B cell (primary cell): ENCODE results near the gene PDZD2. TPM values are rescaled to one million over a fixed set of nuclear protein-coding genes. Genes with fewer than 3 reads are reported as not detected.

ENCODE experiments used
- ATAC-seq: fragments of 200-7000 bp; cut with Tn5 transposase; one replicate; pipeline ENCODE4 v1.10.0; 2021; ENCODE audit warnings: low read depth, mild to moderate bottlenecking, moderate number of reproducible peaks, moderate library complexity
- CTCF ChIA-PET: fragments of 350-600 bp; sonication (Branson Sonifier 250); formaldehyde crosslinking; loops from one replicate; lab custom pipeline; 2021; ENCODE audit warnings: antibody characterized with exemption, inconsistent platforms; lab: Charles Lee
- POLR2A ChIA-PET: fragments of 350-600 bp; sonication (Branson Sonifier 250); formaldehyde crosslinking; loops from one replicate; lab custom pipeline; 2021; ENCODE audit warnings: antibody characterized with exemption; lab: Charles Lee
- DNase-seq: peaks from one replicate; pipeline ENCODE4 v3.0.0; 2013
- H2AFZ ChIP-seq: 2 replicates; pipeline ENCODE4 v1.6.1; 2012; ENCODE audit warnings: mild to moderate bottlenecking, low read depth, low read length; ENCODE audit not compliant: insufficient read depth, poor library complexity, severe bottlenecking
- H3K27ac ChIP-seq, 2 donors: 1 replicate in 1 of 2; 2 replicates in 1 of 2; pipeline ENCODE4 v1.5.1; 2012 to 2013; ENCODE audit warnings: low read length in 2 of 2, mild to moderate bottlenecking in 2 of 2, moderate library complexity in 1 of 2
- H3K27me3 ChIP-seq, 4 experiments: fragments of 200-600 bp in 1 of 4; sonication (generic) in 1 of 4; replicated peaks in 1 of 4; 1 replicate in 2 of 4; 2 replicates in 2 of 4; pipeline versions ENCODE4 v1.6.1 to v1.7.0; 2013 to 2016; ENCODE audit warnings: low read length in 3 of 4, mild to moderate bottlenecking in 2 of 4, mixed read lengths in 1 of 4, moderate library complexity in 1 of 4; ENCODE audit not compliant: insufficient read depth in 4 of 4, control insufficient read depth in 3 of 4; ENCODE audit errors: control extremely low read depth in 1 of 4
- H3K36me3 ChIP-seq, 2 experiments: replicated peaks in 1 of 2; 1 replicate in 1 of 2; 2 replicates in 1 of 2; pipeline versions ENCODE4 v1.6.1 to v1.7.1; 2013; ENCODE audit warnings: low read length in 1 of 2; ENCODE audit not compliant: insufficient read depth in 2 of 2, control insufficient read depth in 1 of 2; ENCODE audit errors: control extremely low read depth in 1 of 2, extremely low read depth in 1 of 2
- H3K4me1 ChIP-seq, 2 donors: fragments of 200-600 bp in 1 of 2; sonication (generic) in 1 of 2; 1 replicate in 1 of 2; 2 replicates in 1 of 2; pipeline versions ENCODE4 v1.5.1 to v1.6.1; 2013 to 2017; ENCODE audit warnings: low read length in 2 of 2; ENCODE audit not compliant: control insufficient read depth in 2 of 2, insufficient read depth in 2 of 2
- H3K4me2 ChIP-seq: replicated peaks from 2 replicates; pipeline ENCODE3; 2012; ENCODE audit warnings: mild to moderate bottlenecking, low read depth, low read length; ENCODE audit not compliant: poor library complexity, severe bottlenecking
- H3K4me3 ChIP-seq, 5 experiments: fragments of 200-600 bp in 1 of 5; sonication (generic) in 1 of 5; 1 replicate in 3 of 5; 2 replicates in 2 of 5; pipeline versions ENCODE4 v1.5.1 to v1.7.0; 2011 to 2016; ENCODE audit warnings: low read length in 4 of 5, mild to moderate bottlenecking in 4 of 5, low read depth in 2 of 5, control low read depth in 1 of 5, moderate library complexity in 1 of 5; ENCODE audit not compliant: insufficient read depth in 1 of 5; ENCODE audit errors: control extremely low read depth in 1 of 5, extremely low read depth in 1 of 5
- H3K79me2 ChIP-seq: fragments of 200-600 bp; sonication (generic); one replicate; pipeline ENCODE4 v1.6.0; 2016; ENCODE audit warnings: low read length; ENCODE audit not compliant: control insufficient read depth, insufficient read depth
- H3K9ac ChIP-seq: fragments of 200-600 bp; sonication (generic); 2 replicates; pipeline ENCODE4 v1.6.1; 2017; ENCODE audit warnings: mild to moderate bottlenecking, low read length, moderate library complexity
- H3K9me3 ChIP-seq, 3 donors: one replicate each; pipeline versions ENCODE4 v1.6.1 to v1.7.1; 2013; ENCODE audit warnings: low read length in 2 of 3; ENCODE audit not compliant: control insufficient read depth in 2 of 3, insufficient read depth in 1 of 3; ENCODE audit errors: control extremely low read depth in 1 of 3
- H4K20me1 ChIP-seq: 2 replicates; pipeline ENCODE4 v1.6.0; 2012; ENCODE audit warnings: mild to moderate bottlenecking, low read length; ENCODE audit not compliant: insufficient read depth, control insufficient read depth, poor library complexity, severe bottlenecking
- H3K27ac Mint-ChIP-seq: one replicate; pipeline ENCODE4 v1.8.0; 2021; ENCODE audit warnings: mixed read lengths
- H3K27me3 Mint-ChIP-seq: one replicate; pipeline ENCODE4 v1.8.0; 2021; ENCODE audit warnings: mixed read lengths
- H3K4me1 Mint-ChIP-seq: one replicate; pipeline ENCODE4 v1.8.0; 2021; ENCODE audit warnings: mixed read lengths
- H3K4me3 Mint-ChIP-seq: one replicate; pipeline ENCODE4 v1.8.0; 2021; ENCODE audit warnings: mixed read lengths
- H3K9me3 Mint-ChIP-seq: one replicate; pipeline ENCODE4 v1.8.0; 2022; ENCODE audit warnings: mixed read lengths; ENCODE audit not compliant: insufficient read depth
- EZH2 ChIP-seq: IDR thresholded peaks from 2 replicates; pipeline ENCODE4 v1.6.1; 2012; ENCODE audit warnings: borderline replicate concordance, low read depth, mild to moderate bottlenecking, moderate library complexity, low read length; ENCODE audit not compliant: insufficient read depth, poor library complexity, severe bottlenecking
- WGBS: methylation state at CpG from one replicate; pipeline ENCODE4 v1.1.5; 2013; ENCODE audit warnings: missing lambda C conversion rate; ENCODE audit not compliant: insufficient coverage; 5-methylcytosine and 5-hydroxymethylcytosine counted together
- intact Hi-C: fragments of 100-400 bp; cut with micrococcal nuclease; formaldehyde crosslinking; loops from one replicate; pipeline ENCODE4 v1.10.0; 2022
- polyA plus RNA-seq: library from polyadenylated mRNA; depleted of rRNA; stranded (reverse); fragments of >200 nt; gene quantifications from 2 replicates; pipeline ENCODE4 v1.2.3, GENCODE V29; 2012
- total RNA-seq, 2 donors: library from RNA; stranded (reverse); fragments of 120-200 nt in 1 of 2; gene quantifications; 1 replicate in 1 of 2; 2 replicates in 1 of 2; pipeline versions ENCODE4 v1.2.3 to v1.2.4, GENCODE V29; 2013 to 2022
- TF ChIP-seq, protein P1 (sequence below): fragments of 200-600 bp; IDR thresholded peaks from one replicate; pipeline ENCODE4 v1.8.0; 2022; ENCODE audit warnings: antibody characterized with exemption, mild to moderate bottlenecking

PDZD2 gene
- total and polyA plus RNA-seq, 2 donors (not counting 1 experiment from before 2014, with no cell fraction given): not detected

DNA sequence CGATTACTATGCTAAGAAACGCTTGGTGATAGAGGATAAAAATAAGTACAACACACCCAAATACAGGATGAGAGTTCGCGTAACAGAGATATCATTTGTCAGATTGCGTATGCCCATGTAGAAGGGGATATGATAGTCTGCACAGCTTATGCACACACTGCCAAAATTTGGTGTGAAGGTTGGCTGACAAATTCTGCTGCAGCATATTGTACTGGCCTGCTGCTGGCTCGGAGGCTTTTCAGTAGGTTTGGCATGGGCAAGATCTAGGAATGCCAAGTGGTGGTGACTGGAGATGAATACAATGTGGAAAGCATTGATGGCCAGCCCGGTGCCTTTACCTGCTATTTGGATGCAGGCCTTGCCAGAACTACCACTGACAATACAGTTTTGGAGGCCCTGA lies 208.4 kb downstream of the PDZD2 start:
- ChIA-PET CTCF (no interaction called here), POLR2A (no interaction called here)
- H3K36me3 ChIP-seq: no peaks in the 10 kb centered on the region
- H3K9me3 Mint-ChIP-seq: no peaks in the 10 kb centered on the region
- H3K27me3 Mint-ChIP-seq: peaks cover 5% of the 10 kb centered on the region
- no peak overlapping the region for H3K9ac ChIP-seq
- H4K20me1 ChIP-seq: no peaks in the 10 kb centered on the region
- no peaks in the 10 kb centered on the region for H3K79me2 ChIP-seq
- no peak for DNase-seq
- H3K27ac ChIP-seq: no peak overlapping the region
- H3K4me2 ChIP-seq: no peak overlapping the region
- H3K4me1 Mint-ChIP-seq: no peaks in the 10 kb centered on the region
- intact Hi-C loops: no loop called here
- H3K4me3 ChIP-seq: no peak overlapping the region
- no peaks in the 10 kb centered on the region for H3K9me3 ChIP-seq
- no peak for ATAC-seq
- TF ChIP-seq EZH2: no peak
- TF ChIP-seq, protein P1, sequence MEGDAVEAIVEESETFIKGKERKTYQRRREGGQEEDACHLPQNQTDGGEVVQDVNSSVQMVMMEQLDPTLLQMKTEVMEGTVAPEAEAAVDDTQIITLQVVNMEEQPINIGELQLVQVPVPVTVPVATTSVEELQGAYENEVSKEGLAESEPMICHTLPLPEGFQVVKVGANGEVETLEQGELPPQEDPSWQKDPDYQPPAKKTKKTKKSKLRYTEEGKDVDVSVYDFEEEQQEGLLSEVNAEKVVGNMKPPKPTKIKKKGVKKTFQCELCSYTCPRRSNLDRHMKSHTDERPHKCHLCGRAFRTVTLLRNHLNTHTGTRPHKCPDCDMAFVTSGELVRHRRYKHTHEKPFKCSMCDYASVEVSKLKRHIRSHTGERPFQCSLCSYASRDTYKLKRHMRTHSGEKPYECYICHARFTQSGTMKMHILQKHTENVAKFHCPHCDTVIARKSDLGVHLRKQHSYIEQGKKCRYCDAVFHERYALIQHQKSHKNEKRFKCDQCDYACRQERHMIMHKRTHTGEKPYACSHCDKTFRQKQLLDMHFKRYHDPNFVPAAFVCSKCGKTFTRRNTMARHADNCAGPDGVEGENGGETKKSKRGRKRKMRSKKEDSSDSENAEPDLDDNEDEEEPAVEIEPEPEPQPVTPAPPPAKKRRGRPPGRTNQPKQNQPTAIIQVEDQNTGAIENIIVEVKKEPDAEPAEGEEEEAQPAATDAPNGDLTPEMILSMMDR: no peak
- no peak overlapping the region for H3K27ac Mint-ChIP-seq
- H3K4me1 ChIP-seq: no peaks in the 10 kb centered on the region
- H2AFZ ChIP-seq: no peak overlapping the region
- H3K27me3 ChIP-seq: peaks cover 0 to 2% (median 0%) of the 10 kb centered on the region in 4 experiments
- 75% methylated on average over 5 of the region's 7 CpGs for WGBS
- H3K4me3 Mint-ChIP-seq: no peak overlapping the region

DNA sequence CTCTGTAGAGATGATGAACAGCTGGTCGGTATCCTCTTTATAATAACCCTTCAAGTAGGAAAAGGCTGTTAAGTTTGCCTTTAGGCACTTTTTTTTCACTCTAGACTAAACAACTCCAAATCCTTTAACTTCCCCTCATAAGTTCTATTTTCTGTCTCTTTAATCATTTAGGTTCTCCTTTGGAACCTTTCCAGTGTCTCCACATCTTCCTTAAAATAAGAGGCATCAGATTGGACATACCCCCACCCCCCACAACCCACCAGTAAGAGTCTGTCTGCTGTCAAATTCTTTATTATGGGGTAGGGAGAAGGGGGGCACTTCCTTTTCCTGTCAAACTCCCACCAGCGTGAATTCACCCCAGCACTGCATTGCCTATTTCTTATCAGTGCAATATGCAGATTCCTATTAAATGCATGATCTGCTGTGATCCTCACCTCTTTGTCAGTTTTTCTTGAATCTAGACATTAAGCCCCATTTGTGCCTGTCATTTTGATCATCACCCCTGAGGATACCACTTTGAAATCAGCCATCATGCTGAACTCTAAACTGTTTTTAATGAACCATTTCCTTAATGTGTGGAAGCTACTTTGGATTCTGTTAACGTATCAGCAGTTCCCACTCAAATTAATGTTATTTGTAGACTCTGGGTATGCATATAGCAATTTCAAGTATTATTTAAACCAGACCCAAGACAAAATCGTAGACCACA lies 212.2 kb downstream of the PDZD2 start:
- Histone ChIP-seq H3K36me3 (no peaks in the 10 kb centered on the region), H3K27me3 (peaks cover 0 to 26% (median 10%) of the 10 kb centered on the region in 4 experiments), H3K9ac (no peak overlapping the region), H3K27ac (no peak overlapping the region), H3K9me3 (peaks cover 0 to 7% (median 0%) of the 10 kb centered on the region in 3 donors), H3K4me2 (no peak overlapping the region), H3K79me2 (no peaks in the 10 kb centered on the region), H3K4me3 (no peak overlapping the region), H4K20me1 (no peaks in the 10 kb centered on the region), H2AFZ (no peak overlapping the region), H3K4me1 (peaks cover 13 to 21% of the 10 kb centered on the region in 2 donors)
- H3K4me1 Mint-ChIP-seq: peaks cover 13% of the 10 kb centered on the region
- DNase-seq (no peak), ATAC-seq (no peak)
- no CpG with 5 or more reads among the region's 4 CpGs for WGBS
- no peaks in the 10 kb centered on the region for H3K9me3 Mint-ChIP-seq
- H3K4me3 Mint-ChIP-seq: no peak overlapping the region
- intact Hi-C loops: no loop called here
- TF ChIP-seq EZH2: no peak
- TF ChIP-seq, protein P1: no peak
- POLR2A ChIA-PET: no interaction called here
- no peak overlapping the region for H3K27ac Mint-ChIP-seq
- H3K27me3 Mint-ChIP-seq: peaks cover 33% of the 10 kb centered on the region
- CTCF ChIA-PET: no interaction called here
